ENCODE data around the gene CNTN6.

CNTN6 gene

DNA sequence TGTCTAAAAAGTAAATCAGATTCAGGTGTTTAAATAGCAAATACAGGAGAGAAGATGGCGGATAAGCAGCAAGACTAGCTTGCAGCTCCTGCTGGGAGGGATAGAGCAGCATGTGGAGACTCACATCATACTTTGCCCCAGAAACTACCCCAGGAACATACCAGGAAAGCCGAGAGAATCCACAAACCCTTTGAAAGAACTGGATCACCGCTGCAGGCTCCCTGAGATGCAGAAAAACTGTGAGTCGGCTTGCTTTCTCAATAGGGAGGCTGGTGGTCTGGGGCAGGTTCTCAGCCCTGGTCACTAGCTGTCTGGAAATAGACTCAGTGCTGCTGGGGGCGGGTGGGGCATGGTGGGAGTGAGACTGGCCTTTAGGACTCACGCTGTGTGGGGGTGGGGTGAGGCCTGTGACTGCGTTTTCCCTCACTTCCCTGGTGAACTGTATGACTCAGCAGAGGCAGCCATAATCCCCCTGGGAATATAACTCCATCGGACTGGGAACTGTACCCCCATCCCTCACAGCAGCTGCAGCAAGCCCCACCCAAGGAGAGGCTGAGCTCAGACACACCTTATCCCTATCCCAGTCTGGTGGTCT lies 142.8 kb downstream of the CNTN6 start:
- no peak for DNase-seq (ENCODE audit: low spot score)
- TF ChIP-seq, protein P1, sequence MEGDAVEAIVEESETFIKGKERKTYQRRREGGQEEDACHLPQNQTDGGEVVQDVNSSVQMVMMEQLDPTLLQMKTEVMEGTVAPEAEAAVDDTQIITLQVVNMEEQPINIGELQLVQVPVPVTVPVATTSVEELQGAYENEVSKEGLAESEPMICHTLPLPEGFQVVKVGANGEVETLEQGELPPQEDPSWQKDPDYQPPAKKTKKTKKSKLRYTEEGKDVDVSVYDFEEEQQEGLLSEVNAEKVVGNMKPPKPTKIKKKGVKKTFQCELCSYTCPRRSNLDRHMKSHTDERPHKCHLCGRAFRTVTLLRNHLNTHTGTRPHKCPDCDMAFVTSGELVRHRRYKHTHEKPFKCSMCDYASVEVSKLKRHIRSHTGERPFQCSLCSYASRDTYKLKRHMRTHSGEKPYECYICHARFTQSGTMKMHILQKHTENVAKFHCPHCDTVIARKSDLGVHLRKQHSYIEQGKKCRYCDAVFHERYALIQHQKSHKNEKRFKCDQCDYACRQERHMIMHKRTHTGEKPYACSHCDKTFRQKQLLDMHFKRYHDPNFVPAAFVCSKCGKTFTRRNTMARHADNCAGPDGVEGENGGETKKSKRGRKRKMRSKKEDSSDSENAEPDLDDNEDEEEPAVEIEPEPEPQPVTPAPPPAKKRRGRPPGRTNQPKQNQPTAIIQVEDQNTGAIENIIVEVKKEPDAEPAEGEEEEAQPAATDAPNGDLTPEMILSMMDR (IDR thresholded peaks at IDR 0.05; ENCODE audit: extremely low read depth, insufficient read depth, missing control alignments), result no peak
- in situ Hi-C loops (cut with MboI; ENCODE audit: low pct_unique_long_range_greater_than_20kb, low sequenced_read_pairs, unreplicated experiment), result no loop called here

DNA sequence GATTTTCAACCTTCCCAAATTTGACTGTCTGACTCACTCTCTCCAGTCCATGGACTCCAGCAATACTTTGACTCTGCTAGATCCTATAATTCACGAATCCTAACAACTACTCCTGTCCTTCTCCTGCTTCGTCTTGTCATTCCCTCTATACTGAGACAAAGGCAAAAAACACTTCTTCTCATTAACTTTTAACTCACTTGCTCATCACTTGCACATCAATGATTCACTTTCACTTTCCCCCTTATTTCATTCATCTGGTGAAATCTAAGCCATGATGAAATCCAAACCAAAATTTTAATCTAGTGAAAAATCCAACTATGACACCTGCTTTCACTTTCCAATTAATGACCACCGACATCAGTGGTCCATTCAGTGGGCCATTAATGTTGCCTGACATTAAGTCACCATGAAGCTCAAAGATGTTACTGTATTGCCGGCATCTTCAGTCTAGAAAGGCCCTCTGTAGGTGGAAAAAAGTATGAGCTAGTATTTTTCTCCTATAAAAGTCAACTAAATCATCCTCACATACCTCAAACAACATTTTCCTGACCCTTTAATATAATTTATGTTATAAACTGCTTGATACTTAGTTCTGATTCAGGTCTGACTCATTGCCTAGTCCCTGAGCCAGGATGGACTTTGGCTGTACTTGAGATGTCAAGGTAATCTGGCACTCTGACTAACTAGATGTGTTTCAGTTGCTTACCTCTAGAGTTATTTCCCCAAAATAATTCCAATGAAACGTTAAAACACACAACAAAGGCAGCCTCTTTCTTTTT lies 158.6 kb downstream of the CNTN6 start:
- in situ Hi-C loops (cut with MboI; ENCODE audit: low pct_unique_long_range_greater_than_20kb, low sequenced_read_pairs, unreplicated experiment), result no loop called here

DNA sequence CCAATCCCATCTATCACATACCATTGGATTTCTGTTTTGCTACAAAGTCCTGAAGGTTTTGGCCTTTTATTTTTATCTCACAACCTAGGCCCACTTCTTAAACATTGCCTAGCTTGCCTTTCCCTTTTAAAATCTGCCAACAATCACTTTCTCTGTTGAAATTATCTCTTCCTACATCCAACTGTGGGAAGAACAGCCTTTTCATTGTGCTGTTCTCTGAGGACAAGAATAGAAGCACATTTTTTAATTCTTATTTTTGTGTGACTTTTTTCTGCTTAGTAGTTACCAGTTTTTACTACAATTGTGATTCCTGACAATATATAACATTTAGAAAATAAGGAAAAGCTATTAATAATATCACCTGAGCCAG lies 159.2 kb downstream of the CNTN6 start:
- TF ChIP-seq, protein P1 (IDR thresholded peaks at IDR 0.05; ENCODE audit: extremely low read depth, insufficient read depth, missing control alignments), result no peak
- in situ Hi-C loops (cut with MboI; ENCODE audit: low pct_unique_long_range_greater_than_20kb, low sequenced_read_pairs, unreplicated experiment), result no loop called here
- DNase-seq (ENCODE audit: low spot score), result no peak

More for the DNA sequence above, 158.6 kb downstream of the CNTN6 start:
- DNase-seq (ENCODE audit: low spot score), result no peak
- TF ChIP-seq, protein P1 (IDR thresholded peaks at IDR 0.05; ENCODE audit: extremely low read depth, insufficient read depth, missing control alignments), result no peak

DNA sequence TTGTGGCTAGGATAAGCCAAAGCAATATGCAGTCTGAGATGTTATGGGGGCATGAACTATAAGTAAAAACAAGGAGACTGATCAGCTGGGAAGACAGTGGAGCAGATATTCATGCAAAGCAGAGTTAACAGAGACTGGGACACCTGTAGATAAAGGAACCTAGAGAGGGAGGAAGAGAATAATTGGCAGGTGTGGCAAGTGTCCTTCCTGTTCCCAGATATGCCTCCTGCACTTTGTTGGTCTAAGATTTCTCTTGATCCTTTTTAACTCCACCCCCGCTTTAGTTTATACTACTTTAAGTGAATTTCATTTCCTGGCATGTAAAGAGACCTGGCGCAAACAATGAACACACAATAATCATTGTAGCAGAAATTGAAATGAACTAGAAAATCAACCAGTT lies 169.4 kb downstream of the CNTN6 start:
- DNase-seq (ENCODE audit: low spot score), result no peak
- in situ Hi-C loops (cut with MboI; ENCODE audit: low pct_unique_long_range_greater_than_20kb, low sequenced_read_pairs, unreplicated experiment), result no loop called here
- TF ChIP-seq, protein P1 (IDR thresholded peaks at IDR 0.05; ENCODE audit: extremely low read depth, insufficient read depth, missing control alignments), result no peak

DNA sequence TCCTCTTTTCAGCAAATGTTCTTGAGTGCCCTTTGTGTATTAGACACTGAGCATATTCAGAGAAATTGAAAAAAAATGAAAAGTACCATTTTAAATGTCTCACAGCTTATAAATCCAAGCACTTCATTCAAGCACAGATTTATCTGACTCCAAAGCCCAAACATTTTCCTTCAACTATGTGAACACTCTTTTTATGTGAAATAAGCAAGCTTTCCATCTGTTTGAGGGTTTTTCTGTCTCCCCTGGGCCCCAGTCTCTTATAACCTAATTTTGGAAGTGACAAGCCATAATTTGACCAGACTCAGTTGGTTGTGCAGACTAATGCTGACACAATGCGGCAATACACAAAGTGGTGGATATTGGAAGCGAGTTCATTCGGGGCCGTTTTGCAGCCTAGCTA lies 170.3 kb downstream of the CNTN6 start:
- TF ChIP-seq, protein P1 (IDR thresholded peaks at IDR 0.05; ENCODE audit: extremely low read depth, insufficient read depth, missing control alignments), result no peak
- DNase-seq (ENCODE audit: low spot score), result no peak

DNA sequence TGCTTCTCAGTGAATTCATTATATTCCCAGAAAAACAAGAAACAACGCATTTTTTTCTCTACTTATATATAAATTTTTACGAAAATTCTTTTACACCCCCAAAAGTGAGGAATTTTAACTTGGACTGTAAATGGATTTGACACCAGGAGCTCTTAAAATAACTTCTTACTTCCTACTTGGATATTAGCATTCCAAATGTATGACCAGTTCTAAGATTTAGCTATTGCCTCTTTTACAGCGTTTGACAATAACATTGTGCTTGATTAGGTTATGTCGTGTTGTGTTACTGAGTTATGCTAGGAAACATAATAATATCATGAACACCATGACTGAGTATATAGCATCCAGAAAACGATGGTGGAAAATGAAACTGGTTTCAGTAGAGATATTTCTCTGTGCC lies 177.0 kb downstream of the CNTN6 start:
- no peak for DNase-seq (ENCODE audit: low spot score)
- TF ChIP-seq, protein P1 (IDR thresholded peaks at IDR 0.05; ENCODE audit: extremely low read depth, insufficient read depth, missing control alignments), result no peak
- in situ Hi-C loops (cut with MboI; ENCODE audit: low pct_unique_long_range_greater_than_20kb, low sequenced_read_pairs, unreplicated experiment), result no loop called here

More for the DNA sequence above, 170.3 kb downstream of the CNTN6 start:
- in situ Hi-C loops (cut with MboI; ENCODE audit: low pct_unique_long_range_greater_than_20kb, low sequenced_read_pairs, unreplicated experiment), result no loop called here
